CD4-positive, alpha-beta T cell (primary cell): ENCODE measurements around the gene MSRB3. TPM values are rescaled to one million over a fixed set of nuclear protein-coding genes. Genes with fewer than 3 reads are reported as not detected.

ENCODE experiments used
- ATAC-seq: fragments of 200-7000 bp; cut with Tn5 transposase; one replicate; pipeline ENCODE4 v1.10.0; 2022; ENCODE audit warnings: mild to moderate bottlenecking; ENCODE audit not compliant: poor library complexity
- CTCF ChIA-PET: fragments of 350-600 bp; sonication (Branson Sonifier 250); formaldehyde crosslinking; loops from one replicate; lab custom pipeline; 2021; ENCODE audit warnings: antibody characterized with exemption, inconsistent platforms; lab: Charles Lee
- POLR2A ChIA-PET: fragments of 350-600 bp; sonication (Branson Sonifier 250); formaldehyde crosslinking; loops from one replicate; lab custom pipeline; 2021; ENCODE audit warnings: antibody characterized with exemption, inconsistent platforms; lab: Charles Lee
- DNase-seq, 14 experiments: peaks; one replicate each; pipeline ENCODE4 v3.0.0-alpha.2; 2013 to 2020; ENCODE audit warnings: mixed read lengths in 2 of 14
- H3K27ac ChIP-seq, 2 donors: one replicate each; pipeline versions ENCODE4 v1.5.1 to v1.7.0; 2013; ENCODE audit warnings: low read length in 2 of 2, low read depth in 1 of 2, mild to moderate bottlenecking in 1 of 2
- H3K27me3 ChIP-seq, 2 experiments: 1 replicate in 1 of 2; 2 replicates in 1 of 2; pipeline versions ENCODE4 v1.6.1 to v1.7.0; 2013; ENCODE audit warnings: low read length in 2 of 2, control low read depth in 1 of 2, mild to moderate bottlenecking in 1 of 2, moderate library complexity in 1 of 2; ENCODE audit not compliant: insufficient read depth in 2 of 2, control insufficient read depth in 1 of 2
- H3K36me3 ChIP-seq: one replicate; pipeline ENCODE4 v1.6.1; 2013; ENCODE audit warnings: low read length, control low read depth; ENCODE audit not compliant: insufficient read depth
- H3K4me1 ChIP-seq: one replicate; pipeline ENCODE4 v1.6.1; 2013; ENCODE audit warnings: low read length, control low read depth; ENCODE audit not compliant: insufficient read depth
- H3K4me3 ChIP-seq: one replicate; pipeline ENCODE4 v1.5.1; 2013; ENCODE audit warnings: mild to moderate bottlenecking, low read length, moderate library complexity
- H3K9me3 ChIP-seq, 2 experiments: 1 replicate in 1 of 2; 2 replicates in 1 of 2; pipeline versions ENCODE4 v1.6.1 to v1.7.0; 2013; ENCODE audit warnings: low read length in 2 of 2, mild to moderate bottlenecking in 2 of 2, control low read depth in 1 of 2, moderate library complexity in 1 of 2; ENCODE audit not compliant: control insufficient read depth in 1 of 2, insufficient read depth in 1 of 2
- H3K27ac Mint-ChIP-seq: one replicate; pipeline ENCODE4 v1.8.0; 2020; ENCODE audit warnings: mixed read lengths
- H3K27me3 Mint-ChIP-seq: one replicate; pipeline ENCODE4 v1.8.0; 2021; ENCODE audit warnings: mixed read lengths
- H3K36me3 Mint-ChIP-seq: one replicate; pipeline ENCODE4 v1.8.0; 2021; ENCODE audit warnings: low read depth, mixed read lengths
- H3K4me1 Mint-ChIP-seq: one replicate; pipeline ENCODE4 v1.8.0; 2021; ENCODE audit warnings: low read depth, mixed read lengths
- H3K4me3 Mint-ChIP-seq: one replicate; pipeline ENCODE4 v1.8.0; 2020; ENCODE audit warnings: mild to moderate bottlenecking, mixed read lengths
- H3K9me3 Mint-ChIP-seq: one replicate; pipeline ENCODE4 v1.8.0; 2020; ENCODE audit warnings: mixed read lengths
- intact Hi-C, 2 experiments: fragments of 100-400 bp; cut with DNase I in 1 of 2; cut with micrococcal nuclease in 1 of 2; formaldehyde crosslinking; loops; one replicate each; pipeline versions ENCODE4 v1.15.1 to v1.9.0; 2023 to 2025; cut with DNase I, micrococcal nuclease
- total RNA-seq, 174 experiments: library from RNA in 2 of 174; stranded (reverse) in 2 of 174; gene quantifications; one replicate each; pipeline ENCODE4 v1.2.3 and lab custom pipeline; 2021 to 2026
- TF ChIP-seq, protein P1 (sequence below): fragments of 200-600 bp; IDR thresholded peaks from one replicate; pipeline ENCODE4 v1.8.0; 2022; ENCODE audit warnings: antibody characterized with exemption, mild to moderate bottlenecking

Gene MSRB3
- total RNA-seq, 2 experiments from 2014 or later: 0.17 TPM; not detected in 1

DNA sequence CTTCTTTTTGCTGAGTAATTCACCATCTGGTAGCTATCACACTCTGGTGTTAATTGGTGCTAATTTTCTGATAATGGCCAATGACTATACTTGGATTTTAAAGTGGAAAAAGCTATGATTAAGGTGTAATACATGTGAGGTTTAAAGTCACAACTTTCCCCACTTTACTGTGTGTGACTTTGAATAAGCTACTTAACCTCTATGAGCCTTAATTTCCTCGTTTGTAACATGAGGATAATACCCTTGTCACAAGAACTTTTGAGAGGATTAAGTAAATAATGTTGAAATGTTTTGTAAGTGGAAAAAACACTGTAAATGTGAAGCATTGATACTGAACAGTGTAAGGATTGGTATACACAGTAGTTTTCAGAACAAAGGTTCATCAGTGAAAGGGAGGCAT lies 65.3 kb downstream of the MSRB3 start:
- H3K27ac ChIP-seq: no peak overlapping the region
- Mint-ChIP-seq H3K36me3 (no peaks in the 10 kb centered on the region), H3K9me3 (no peaks in the 10 kb centered on the region), H3K4me1 (no peaks in the 10 kb centered on the region), H3K4me3 (no peak overlapping the region), H3K27ac (no peak overlapping the region), H3K27me3 (no peaks in the 10 kb centered on the region)
- no peaks in the 10 kb centered on the region for H3K36me3 ChIP-seq
- TF ChIP-seq, protein P1, sequence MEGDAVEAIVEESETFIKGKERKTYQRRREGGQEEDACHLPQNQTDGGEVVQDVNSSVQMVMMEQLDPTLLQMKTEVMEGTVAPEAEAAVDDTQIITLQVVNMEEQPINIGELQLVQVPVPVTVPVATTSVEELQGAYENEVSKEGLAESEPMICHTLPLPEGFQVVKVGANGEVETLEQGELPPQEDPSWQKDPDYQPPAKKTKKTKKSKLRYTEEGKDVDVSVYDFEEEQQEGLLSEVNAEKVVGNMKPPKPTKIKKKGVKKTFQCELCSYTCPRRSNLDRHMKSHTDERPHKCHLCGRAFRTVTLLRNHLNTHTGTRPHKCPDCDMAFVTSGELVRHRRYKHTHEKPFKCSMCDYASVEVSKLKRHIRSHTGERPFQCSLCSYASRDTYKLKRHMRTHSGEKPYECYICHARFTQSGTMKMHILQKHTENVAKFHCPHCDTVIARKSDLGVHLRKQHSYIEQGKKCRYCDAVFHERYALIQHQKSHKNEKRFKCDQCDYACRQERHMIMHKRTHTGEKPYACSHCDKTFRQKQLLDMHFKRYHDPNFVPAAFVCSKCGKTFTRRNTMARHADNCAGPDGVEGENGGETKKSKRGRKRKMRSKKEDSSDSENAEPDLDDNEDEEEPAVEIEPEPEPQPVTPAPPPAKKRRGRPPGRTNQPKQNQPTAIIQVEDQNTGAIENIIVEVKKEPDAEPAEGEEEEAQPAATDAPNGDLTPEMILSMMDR: no peak
- CTCF ChIA-PET: no interaction called here
- H3K4me1 ChIP-seq: no peaks in the 10 kb centered on the region
- intact Hi-C loops: no loop called here
- no peak overlapping the region for H3K4me3 ChIP-seq
- DNase-seq (no peak), ATAC-seq (no peak)
- no peaks in the 10 kb centered on the region for H3K9me3 ChIP-seq
- POLR2A ChIA-PET: no interaction called here
- H3K27me3 ChIP-seq: peaks cover 0 to 3% of the 10 kb centered on the region in 2 experiments

- no peak overlapping the region for H3K27ac ChIP-seq
- ChIA-PET CTCF (no interaction called here), POLR2A (no interaction called here)
- H3K9me3 Mint-ChIP-seq: no peaks in the 10 kb centered on the region
- no peaks in the 10 kb centered on the region for H3K36me3 Mint-ChIP-seq
- TF ChIP-seq, protein P1: no peak
- intact Hi-C loops: no loop called here
- H3K4me3 Mint-ChIP-seq: no peak overlapping the region
- H3K27me3 ChIP-seq: no peaks in the 10 kb centered on the region
- H3K27ac Mint-ChIP-seq: no peak overlapping the region
- DNase-seq: no peak
- H3K36me3 ChIP-seq: no peaks in the 10 kb centered on the region
- no peak overlapping the region for H3K4me3 ChIP-seq
- H3K4me1 Mint-ChIP-seq: no peaks in the 10 kb centered on the region
- H3K4me1 ChIP-seq: no peaks in the 10 kb centered on the region
- no peaks in the 10 kb centered on the region for H3K27me3 Mint-ChIP-seq
- ATAC-seq: no peak
- no peaks in the 10 kb centered on the region for H3K9me3 ChIP-seq
Measured at GRCh38 chr12:65355461-65355860, 77.0 kb downstream of the MSRB3 start.

GRCh38 chr12:65362234-65363031 lies 84.0 kb downstream of the MSRB3 start:
- Histone ChIP-seq H3K9me3 (no peaks in the 10 kb centered on the region), H3K36me3 (no peaks in the 10 kb centered on the region), H3K27ac (no peak overlapping the region), H3K4me1 (no peaks in the 10 kb centered on the region), H3K27me3 (no peaks in the 10 kb centered on the region), H3K4me3 (no peak overlapping the region)
- TF ChIP-seq, protein P1: no peak
- Mint-ChIP-seq H3K4me3 (no peak overlapping the region), H3K4me1 (no peaks in the 10 kb centered on the region), H3K36me3 (no peaks in the 10 kb centered on the region), H3K27ac (no peak overlapping the region), H3K27me3 (no peaks in the 10 kb centered on the region), H3K9me3 (no peaks in the 10 kb centered on the region)
- ChIA-PET POLR2A (no interaction called here), CTCF (no interaction called here)
- ATAC-seq: no peak
- intact Hi-C loops: no loop called here
- DNase-seq: no peak
